Prostate gland (tissue), 2 donors: ENCODE measurements around the gene CRADD. TPM values are rescaled to one million over a fixed set of nuclear protein-coding genes. Genes with fewer than 3 reads are reported as not detected.

ENCODE experiments used
- DNase-seq: peaks from one replicate; pipeline ENCODE4 v3.0.0-alpha.2; 2019; ENCODE audit warnings: low spot score
- H3K27ac ChIP-seq, 2 donors: fragments of 200-600 bp; sonication (generic); 2 replicates each; pipeline ENCODE4 v1.5.1; 2017 to 2019
- H3K27me3 ChIP-seq: fragments of 200-600 bp; sonication (generic); replicated peaks from 2 replicates; pipeline ENCODE4 v1.5.1; 2019; ENCODE audit not compliant: insufficient read depth
- H3K36me3 ChIP-seq, 2 donors: fragments of 200-600 bp; sonication (generic); 1 replicate in 1 of 2; 2 replicates in 1 of 2; pipeline versions ENCODE4 v1.5.1 to v1.8.1; 2017 to 2019
- H3K4me1 ChIP-seq: fragments of 200-600 bp; sonication (generic); replicated peaks from 2 replicates; pipeline ENCODE4 v1.5.1; 2019
- H3K4me3 ChIP-seq, 2 donors: fragments of 200-600 bp; sonication (generic); 2 replicates each; pipeline ENCODE4 v1.5.1; 2017 to 2019
- H3K9me3 ChIP-seq: fragments of 200-600 bp; sonication (generic); 2 replicates; pipeline ENCODE4 v1.5.1; 2017
- CTCF ChIP-seq, 4 experiments: fragments of 200-600 bp in 2 of 4; fragments of 450-650 bp in 2 of 4; sonication (generic) in 2 of 4; IDR thresholded peaks; 1 replicate in 3 of 4; 2 replicates in 1 of 4; pipeline ENCODE4 v1.5.1; 2016 to 2019; ENCODE audit warnings: antibody characterized with exemption in 4 of 4, mild to moderate bottlenecking in 2 of 4, moderate library complexity in 2 of 4
- POLR2A ChIP-seq: fragments of 450-650 bp; IDR thresholded peaks from one replicate; pipeline ENCODE4 v1.6.1; 2016; ENCODE audit warnings: antibody characterized with exemption, mild to moderate bottlenecking
- POLR2AphosphoS5 ChIP-seq: sonication (generic); formaldehyde crosslinking; IDR thresholded peaks from one replicate; pipeline ENCODE4 v1.6.1; 2017; ENCODE audit warnings: antibody characterized with exemption
- WGBS: methylation state at CpG from one replicate; pipeline ENCODE4 v1.1.5; 2018; 5-methylcytosine and 5-hydroxymethylcytosine counted together
- intact Hi-C: fragments of 100-400 bp; cut with DNase I; formaldehyde crosslinking; loops from one replicate; pipeline ENCODE4 v1.14.2; 2022
- total RNA-seq, 2 donors: library from RNA; depleted of rRNA; stranded (reverse); fragments of >200 nt; gene quantifications; one replicate each; pipeline ENCODE4 v1.1.0, GENCODE V29; 2016

CRADD gene
- total RNA-seq, 2 donors from 2014 or later, result 38.9 to 42.4 TPM

- no peaks in the 10 kb centered on the region for H3K4me1 ChIP-seq
- intact Hi-C loops, result no loop called here
- H3K27me3 ChIP-seq, result no peaks in the 10 kb centered on the region
- no peaks in the 10 kb centered on the region for H3K36me3 ChIP-seq
- H3K9me3 ChIP-seq, result no peaks in the 10 kb centered on the region
- H3K4me3 ChIP-seq, result no peak overlapping the region
- DNase-seq, result no peak
- no peak overlapping the region for H3K27ac ChIP-seq
- TF ChIP-seq POLR2A, result no peak
- TF ChIP-seq POLR2AphosphoS5, result no peak
- TF ChIP-seq CTCF (IDR thresholded peaks at IDR 0.05), result no peak
These were observed 19.3 kb downstream of the CRADD start for GRCh38 chr12:93696462-93696861.

GRCh38 chr12:93698307-93699092 is 21.3 kb downstream of the CRADD start:
- no peaks in the 10 kb centered on the region for H3K9me3 ChIP-seq
- no peaks in the 10 kb centered on the region for H3K27me3 ChIP-seq
- H3K4me3 ChIP-seq, result no peak overlapping the region
- WGBS, result 29% methylated on average over 3 of the region's 3 CpGs
- no peaks in the 10 kb centered on the region for H3K36me3 ChIP-seq
- TF ChIP-seq POLR2AphosphoS5 (no peak), POLR2A (no peak), CTCF (IDR thresholded peaks at IDR 0.05) (no peak)
- no peak for DNase-seq
- no peaks in the 10 kb centered on the region for H3K4me1 ChIP-seq
- intact Hi-C loops, result no loop called here
- peak overlapping the region; percentile 41 to 56 for H3K27ac ChIP-seq

GRCh38 chr12:93699271-93700145 is 22.3 kb downstream of the CRADD start:
- Histone ChIP-seq H3K27ac (peak overlapping the region; percentile 41 to 56), H3K9me3 (no peaks in the 10 kb centered on the region), H3K4me1 (peaks cover under 1% of the 10 kb centered on the region), H3K4me3 (no peak overlapping the region), H3K36me3 (no peaks in the 10 kb centered on the region), H3K27me3 (no peaks in the 10 kb centered on the region)
- DNase-seq, result no peak
- TF ChIP-seq POLR2AphosphoS5 (no peak), POLR2A (no peak), CTCF (IDR thresholded peaks at IDR 0.05) (no peak)
- 57% methylated on average over 9 of the region's 9 CpGs for WGBS
- intact Hi-C loops, result no loop called here

- WGBS, result 89% methylated on average over 3 of the region's 3 CpGs
- Histone ChIP-seq H3K27ac (peak overlapping the region; percentile 30 to 89), H3K4me3 (no peak overlapping the region), H3K36me3 (no peaks in the 10 kb centered on the region), H3K4me1 (peaks cover 3% of the 10 kb centered on the region), H3K9me3 (no peaks in the 10 kb centered on the region), H3K27me3 (no peaks in the 10 kb centered on the region)
- no peak for DNase-seq
- intact Hi-C loops, result no loop called here
- no peak for TF ChIP-seq POLR2A
- no peak for TF ChIP-seq POLR2AphosphoS5
- no peak for TF ChIP-seq CTCF (IDR thresholded peaks at IDR 0.05)
These were observed 25.6 kb downstream of the CRADD start for GRCh38 chr12:93702707-93703315.
